ENCODE measurements around the gene GGA2.

- no peak for TF ChIP-seq ZSCAN16 (tag by site-specific recombination; IDR thresholded peaks at IDR 0.05)
- TF ChIP-seq, protein P1, sequence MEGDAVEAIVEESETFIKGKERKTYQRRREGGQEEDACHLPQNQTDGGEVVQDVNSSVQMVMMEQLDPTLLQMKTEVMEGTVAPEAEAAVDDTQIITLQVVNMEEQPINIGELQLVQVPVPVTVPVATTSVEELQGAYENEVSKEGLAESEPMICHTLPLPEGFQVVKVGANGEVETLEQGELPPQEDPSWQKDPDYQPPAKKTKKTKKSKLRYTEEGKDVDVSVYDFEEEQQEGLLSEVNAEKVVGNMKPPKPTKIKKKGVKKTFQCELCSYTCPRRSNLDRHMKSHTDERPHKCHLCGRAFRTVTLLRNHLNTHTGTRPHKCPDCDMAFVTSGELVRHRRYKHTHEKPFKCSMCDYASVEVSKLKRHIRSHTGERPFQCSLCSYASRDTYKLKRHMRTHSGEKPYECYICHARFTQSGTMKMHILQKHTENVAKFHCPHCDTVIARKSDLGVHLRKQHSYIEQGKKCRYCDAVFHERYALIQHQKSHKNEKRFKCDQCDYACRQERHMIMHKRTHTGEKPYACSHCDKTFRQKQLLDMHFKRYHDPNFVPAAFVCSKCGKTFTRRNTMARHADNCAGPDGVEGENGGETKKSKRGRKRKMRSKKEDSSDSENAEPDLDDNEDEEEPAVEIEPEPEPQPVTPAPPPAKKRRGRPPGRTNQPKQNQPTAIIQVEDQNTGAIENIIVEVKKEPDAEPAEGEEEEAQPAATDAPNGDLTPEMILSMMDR (tag by site-specific recombination; IDR thresholded peaks at IDR 0.05): no peak
- TF ChIP-seq ZNF561 (tag by site-specific recombination; IDR thresholded peaks at IDR 0.05; ENCODE audit: borderline replicate concordance): no peak
- no peak for TF ChIP-seq ELK4 (IDR thresholded peaks at IDR 0.05; ENCODE audit: borderline replicate concordance, low read depth, low read length)
- no peak for TF ChIP-seq ZNF140 (tag by site-specific recombination; IDR thresholded peaks at IDR 0.05)
Measured at GRCh38 chr16:23424292-23424958, 85.9 kb downstream of the GGA2 start.

Data from HEK293 (cell line).